HG02642 (cell line): ENCODE data around the gene TNPO2.
"Not testable (repeated sequence)": the region's sequence is repeated elsewhere in the genome, so short reads cannot be mapped to it uniquely, and the experiment has no call there.

Experiments used
- ATAC-seq: cut with Tn5 transposase; IDR thresholded peaks from one replicate; pipeline ENCODE4 v1.9.1; 2021; ENCODE audit warnings: mild to moderate bottlenecking; ENCODE audit not compliant: unreplicated experiment, poor library complexity

TNPO2 gene

DNA sequence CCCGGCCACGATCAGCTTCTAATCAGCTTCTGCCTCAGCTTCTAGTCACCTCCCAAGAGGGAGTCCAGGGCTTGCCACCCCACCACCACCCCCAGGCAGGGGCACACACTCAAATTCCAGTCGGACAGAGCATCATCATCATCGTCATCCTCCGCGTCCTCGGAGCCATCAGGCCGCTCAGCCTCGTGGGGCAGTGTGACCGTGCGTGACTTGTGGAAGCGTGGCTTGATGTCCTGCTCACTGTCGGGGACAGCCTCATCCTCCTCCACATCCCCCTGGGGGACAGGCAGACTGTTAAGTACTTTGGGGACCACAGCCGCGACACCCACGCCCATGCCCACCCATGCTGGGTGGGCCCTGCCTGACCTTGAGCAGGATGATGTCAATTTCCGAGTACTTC is 12.5 kb downstream of the TNPO2 start:
- no peak for ATAC-seq

DNA sequence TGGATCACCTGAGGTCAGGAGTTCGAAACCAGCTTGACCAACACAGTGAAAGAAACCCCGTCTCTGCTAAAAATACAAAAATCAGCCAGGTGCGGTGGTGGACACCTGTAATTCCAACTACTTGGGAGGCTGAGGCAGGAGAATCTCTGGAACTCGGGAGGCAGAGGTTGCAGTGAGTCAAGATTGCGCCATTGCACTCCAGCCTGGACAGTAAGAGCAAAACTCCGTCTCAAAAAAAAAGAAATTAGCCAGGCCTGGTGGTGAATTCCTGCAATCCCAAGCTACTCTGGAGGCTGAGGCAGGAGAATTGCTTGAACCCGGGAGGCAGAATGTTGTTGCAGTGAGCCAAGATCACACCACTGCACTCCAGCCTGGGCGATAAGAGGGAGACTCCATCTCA is 15.1 kb downstream of the TNPO2 start:
- ATAC-seq = no peak

DNA sequence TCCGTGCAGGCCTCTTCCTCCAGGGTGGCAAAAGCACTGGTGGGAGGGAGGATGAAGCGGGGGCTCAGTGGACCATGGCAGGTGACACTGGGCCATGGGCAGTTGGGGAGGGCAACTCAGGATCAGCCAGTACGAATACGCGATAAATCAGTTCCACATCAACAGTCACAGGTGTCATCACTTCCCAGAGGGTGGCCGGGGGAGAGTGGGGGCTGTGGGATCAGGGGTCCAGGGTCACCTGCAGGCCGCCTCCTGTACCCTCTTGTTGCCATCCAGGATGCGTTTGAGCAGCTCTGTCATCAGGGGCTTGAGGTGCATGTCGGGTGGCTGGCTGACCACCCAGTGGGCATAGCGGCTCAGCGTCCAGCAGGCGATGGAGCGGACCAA is 17.4 kb downstream of the TNPO2 start:
- ATAC-seq = no peak

DNA sequence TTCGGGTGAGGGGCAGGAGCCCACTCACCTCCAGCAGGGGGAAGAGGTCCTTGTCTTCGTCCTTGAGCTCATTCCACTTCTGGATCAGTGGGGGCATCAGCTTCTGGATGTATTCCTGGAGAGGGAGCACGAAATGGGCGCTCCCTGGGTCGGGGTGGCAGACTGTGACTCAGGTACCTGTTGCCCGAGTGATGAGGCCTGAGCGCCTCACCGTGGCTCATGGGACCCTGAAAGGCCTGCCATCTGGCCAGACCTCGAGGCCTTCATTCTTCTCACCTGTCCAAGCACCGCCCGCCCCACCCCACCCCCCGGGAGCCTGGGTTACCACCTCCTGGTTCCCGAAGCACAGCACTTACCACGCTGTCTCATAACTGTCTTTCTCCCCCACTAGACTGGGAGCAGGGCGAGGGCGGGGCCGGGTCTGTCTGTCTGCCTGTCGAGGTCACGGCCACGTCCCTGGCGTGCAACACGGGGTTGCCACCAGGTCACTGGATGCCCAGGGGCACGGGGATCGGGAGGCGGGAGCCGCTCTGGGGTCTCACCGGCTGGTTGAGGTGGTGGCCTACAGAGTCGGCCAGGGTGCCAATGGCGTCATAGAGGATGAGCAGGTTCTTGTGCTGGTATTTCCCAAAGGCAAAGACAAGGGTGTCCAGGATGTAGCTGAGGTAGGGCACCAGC is 17.9 kb downstream of the TNPO2 start:
- ATAC-seq = no peak

DNA sequence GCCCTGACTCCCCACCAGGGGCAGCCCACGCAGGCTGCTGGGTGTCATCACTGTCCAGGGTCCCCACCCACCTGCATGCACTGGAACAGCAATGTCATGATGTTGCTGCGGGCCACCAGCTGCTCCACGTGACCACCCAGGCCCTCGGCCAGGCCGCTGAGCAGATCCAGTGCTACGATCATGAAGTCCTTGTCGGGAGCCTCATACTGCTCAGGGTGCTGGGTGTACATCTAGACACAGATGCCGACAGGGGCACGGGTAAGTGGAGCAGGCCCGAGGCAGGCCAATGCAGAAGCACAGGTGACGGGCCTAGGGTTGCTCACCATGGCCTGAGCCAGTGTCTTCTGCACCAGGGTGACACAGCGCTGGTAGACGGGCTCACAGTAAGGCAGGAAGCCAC is 18.6 kb downstream of the TNPO2 start:
- no peak for ATAC-seq

DNA sequence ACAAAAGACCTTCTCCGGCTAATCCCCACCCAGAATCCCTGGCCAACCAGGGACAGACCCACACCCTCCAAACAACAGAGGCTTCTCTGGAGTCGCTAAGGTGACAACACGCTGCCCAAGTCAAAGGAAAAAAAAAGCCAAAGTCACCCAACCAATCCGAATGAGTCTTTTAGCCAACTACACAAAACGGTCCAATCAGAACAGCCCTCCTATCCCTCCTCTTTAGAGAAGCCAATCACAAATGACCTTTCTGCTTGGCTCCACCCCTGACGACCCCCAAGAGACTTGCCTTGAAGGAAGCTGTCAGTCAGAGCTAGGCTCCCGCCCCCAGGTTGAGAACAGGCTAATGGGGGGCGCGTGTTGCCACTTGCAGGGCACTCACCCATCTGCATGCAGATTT is 20.7 kb downstream of the TNPO2 start:
- no peak for ATAC-seq

DNA sequence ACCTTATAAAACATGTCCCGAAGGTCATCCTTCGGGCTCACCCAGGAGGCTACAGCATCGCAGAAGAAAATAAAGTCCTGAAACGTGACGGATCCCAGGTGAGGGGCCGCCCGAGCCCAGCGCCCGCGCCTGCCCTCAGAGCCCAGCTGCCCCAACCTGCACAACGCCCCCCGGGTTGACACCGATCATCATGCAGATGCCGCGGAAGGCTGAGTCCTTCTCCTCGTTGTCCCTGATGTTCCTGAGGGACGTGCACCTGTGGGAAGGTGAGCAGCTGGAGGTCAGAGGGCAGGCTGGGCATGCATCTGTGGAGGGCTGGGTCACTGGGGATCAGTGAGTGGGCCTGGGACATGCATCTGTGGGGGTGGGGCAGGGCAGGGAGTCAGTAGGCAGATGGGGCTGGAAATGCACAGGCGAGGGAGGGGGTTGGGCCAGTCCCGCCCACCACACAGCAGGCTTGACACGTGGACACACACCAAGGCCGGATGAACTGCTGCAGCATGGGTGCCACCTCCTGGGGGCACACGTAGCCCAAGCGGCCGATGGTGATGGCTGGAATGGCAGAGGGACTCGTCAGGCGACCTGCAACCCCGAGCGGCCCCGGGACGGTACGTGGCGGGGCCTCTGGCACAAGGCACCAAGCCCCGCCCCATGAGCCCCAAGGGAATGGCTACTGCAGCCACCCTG is 22.0 kb downstream of the TNPO2 start:
- no peak for ATAC-seq

DNA sequence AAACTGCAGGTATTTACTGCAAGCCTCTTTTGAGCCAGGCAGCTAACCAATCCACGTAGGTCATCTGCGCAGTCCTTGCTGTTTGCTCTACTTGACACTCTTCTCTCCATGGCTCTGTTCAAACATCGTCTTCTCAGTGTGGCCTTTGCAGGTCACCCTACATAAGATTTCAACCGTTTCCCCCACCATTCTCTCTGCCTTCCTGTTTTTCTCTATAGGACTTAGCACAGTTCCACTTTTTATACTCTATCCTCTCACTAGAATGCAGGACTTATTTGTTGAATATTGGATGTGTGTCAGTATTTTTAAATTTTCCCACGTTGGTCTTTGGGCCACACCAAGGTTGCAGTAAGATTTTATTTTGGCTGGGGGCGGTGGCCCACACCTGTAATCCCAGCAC is 25.6 kb downstream of the TNPO2 start:
- ATAC-seq = no peak

DNA sequence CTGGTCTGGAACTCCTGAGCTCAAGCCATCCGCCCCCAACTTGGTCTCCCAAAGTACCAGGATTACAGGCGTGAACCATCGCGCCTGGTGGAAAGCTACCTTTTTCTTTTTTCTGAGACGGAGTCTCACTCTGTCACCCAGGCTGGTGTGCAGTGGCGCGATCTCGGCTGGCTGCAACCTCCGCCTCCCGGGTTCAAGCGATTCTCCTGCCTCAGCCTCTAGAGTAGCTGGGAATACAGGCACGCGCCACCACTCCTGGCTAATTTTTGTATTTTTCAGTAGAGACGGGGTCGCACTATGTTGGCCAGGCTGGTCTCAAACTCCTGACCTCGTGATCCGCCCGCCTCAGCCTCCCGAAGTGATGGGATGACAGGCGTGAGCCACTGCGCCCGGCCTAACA is 26.3 kb downstream of the TNPO2 start:
- ATAC-seq = not testable (repeated sequence)

DNA sequence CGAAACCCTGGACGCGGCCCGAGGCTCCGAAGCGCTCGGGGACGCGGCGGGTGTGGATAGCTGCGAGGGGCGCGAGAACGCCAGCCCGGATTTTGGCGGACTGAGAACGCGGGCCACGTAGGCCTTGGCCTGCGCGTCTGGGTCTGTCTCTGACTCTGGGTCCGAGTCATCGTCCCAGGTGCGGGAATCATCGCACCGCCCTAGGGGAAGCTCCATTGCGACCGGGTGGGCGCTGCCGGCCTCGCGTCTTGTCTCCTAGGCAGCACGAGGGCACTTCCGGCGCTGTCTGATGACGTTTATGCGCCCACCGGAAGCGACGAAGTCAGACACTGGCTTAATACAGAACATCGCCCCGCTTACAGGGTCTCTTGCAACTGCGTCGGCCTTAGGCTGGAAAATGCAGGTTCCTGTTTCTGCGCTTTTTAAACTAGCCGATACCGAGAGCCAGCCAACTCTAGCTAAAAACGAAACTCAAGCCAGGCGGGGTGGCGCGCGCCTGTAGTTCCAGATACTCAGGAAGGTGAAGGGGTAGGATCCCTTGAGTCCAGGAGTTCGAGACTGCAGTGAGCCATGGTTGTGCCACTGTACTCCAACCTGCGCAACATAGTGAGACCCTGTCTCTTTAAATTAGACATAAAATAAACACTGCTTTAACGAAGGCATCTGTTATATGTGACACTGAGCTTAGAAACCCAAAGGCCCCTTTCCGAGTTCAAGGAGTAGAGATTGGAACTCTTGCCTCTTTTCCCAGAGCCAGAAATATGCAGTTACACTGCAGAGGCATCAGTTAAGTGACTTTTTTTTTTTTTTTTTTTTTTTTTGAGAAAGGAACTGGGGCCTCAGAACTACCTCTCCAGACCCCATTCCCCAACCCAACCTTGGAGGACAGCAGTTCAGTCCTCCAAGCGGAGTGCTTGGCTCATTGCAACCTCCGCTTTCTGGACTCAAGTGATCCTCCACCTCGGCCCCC is 27.1 kb downstream of the TNPO2 start, which contains the start of gene FBXW9:
FBXW9 (minus strand) TSS at position 266 of the 970 bp plus-strand sequence; CDS start at position 216, 50 bp downstream.
- peak; percentile 79 for ATAC-seq

DNA sequence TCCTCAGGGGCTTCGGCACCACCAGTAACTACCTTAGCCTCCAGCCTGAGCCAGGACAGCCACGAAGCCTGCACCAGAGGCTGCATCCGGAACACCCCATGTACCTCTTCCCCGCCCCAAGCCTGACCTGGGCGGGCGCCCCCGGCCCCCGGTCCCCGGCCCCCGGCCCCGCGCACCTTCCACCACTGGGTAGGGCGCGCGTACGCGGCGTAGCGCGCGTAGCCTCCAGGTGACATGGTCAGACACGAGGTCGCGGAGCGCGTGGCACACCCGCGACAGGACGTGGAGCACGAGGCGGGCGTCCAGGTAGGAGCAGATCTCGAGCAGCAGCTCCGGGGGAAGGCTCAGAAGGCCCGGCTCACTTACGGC is 27.8 kb downstream of the TNPO2 start:
- peak; percentile 11 for ATAC-seq

DNA sequence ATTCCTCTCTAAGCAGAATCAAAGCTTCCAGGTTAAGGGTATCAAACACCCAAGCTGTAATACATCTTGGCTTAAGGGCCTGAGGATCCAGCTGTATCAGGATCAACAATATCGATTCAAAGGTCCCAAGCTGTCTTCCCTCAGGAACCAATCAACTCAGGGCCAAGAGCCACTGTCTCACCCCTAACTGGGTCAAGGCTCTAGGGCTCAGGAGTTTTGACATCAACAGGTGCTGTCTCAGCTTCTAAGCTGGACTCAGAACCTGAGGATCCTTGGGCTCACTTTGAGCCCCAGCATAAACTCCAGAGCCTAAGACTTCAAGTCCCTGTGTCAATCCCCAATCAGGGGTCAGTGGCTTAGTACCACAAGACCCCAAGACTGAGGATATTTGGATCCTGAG is 28.2 kb downstream of the TNPO2 start:
- peak; percentile 4 for ATAC-seq

DNA sequence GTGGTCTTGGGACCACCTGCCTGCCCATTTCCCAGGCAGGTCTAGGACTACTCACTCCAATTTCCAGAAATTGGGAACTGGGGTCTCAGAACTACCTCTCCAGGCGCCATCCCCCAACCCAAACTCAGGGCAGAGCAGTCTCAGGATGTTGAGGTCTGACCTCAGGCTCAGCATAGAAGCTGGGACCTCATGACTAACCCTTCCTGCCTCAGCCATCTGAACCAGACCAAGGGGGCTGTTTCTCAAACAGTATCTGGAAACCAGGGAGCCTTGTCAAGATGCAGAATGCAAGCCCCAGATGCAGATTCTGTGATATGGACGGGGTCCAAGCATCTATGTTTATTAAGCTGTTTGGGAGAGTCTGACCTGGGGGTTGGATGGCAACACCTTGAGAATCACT is 28.6 kb downstream of the TNPO2 start:
- ATAC-seq = no peak

DNA sequence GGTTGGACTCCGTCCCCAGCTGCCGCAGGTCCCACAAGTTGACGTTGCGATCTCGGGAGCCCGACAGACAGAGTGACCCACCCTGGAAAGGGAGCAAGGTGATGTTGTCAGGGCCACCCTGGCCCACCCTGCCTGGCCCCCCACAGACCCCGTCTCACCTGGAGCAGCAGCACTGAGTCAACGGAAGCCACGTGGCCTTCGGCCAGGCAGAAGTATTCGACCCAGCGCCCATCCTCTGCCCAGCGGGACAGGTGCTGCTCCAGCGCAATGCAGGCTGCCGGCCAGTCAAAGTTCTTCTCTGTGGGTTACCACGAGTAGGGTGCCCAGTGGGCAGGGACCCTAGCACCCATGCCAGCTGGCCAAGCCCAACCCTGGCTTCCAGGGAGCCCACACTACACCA is 29.1 kb downstream of the TNPO2 start:
- no peak for ATAC-seq

DNA sequence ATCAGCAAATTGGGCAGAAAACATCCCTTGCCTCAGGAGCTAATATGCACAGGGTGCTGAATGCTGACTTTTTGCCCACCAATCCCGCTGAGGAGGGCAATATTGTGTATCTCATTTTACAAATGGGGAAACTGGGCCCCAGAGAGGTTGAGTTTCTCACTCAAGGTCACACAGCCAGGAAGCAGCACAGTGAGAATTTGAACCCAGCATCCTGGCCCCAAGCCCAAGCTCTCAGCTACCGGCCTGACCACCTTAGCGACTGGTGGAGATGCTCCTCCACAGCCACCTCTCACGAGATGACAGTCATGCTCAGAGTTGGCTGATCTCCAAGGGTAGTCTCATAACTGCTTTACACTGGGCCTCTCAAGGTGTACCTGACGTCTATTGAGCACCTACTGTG is 30.8 kb downstream of the TNPO2 start:
- ATAC-seq = no peak

DNA sequence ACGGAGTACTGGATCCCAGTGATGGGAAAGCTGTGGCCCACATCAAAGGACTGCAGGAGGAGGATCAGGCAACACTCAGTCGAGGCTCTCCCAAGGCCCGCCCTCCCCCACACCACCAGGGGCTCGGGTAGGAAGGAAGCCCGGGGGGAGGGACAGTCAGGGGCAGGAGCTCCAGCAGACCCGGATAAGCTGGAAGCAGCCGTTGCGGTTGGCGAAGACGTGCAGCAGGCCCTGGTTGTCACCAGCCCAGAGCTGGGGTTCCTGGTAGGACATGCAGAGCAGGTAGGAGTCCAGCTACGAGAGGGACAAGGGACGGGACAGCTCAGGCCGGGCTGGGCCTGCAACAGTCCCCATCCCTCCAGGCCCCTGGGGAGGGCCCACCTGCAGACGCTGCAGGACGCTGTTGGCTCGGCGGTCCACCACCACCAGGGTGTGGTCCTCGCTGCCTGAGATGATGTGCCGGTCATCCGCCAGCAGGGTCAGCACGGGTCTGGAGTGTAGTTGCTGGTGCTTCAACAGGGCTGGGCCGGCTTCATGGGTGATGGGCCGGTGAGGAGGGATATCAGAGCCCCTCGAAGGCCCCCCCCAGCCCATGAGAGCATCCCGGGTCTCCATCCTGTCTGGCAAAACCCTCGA is 34.0 kb downstream of the TNPO2 start:
- ATAC-seq = no peak

DNA sequence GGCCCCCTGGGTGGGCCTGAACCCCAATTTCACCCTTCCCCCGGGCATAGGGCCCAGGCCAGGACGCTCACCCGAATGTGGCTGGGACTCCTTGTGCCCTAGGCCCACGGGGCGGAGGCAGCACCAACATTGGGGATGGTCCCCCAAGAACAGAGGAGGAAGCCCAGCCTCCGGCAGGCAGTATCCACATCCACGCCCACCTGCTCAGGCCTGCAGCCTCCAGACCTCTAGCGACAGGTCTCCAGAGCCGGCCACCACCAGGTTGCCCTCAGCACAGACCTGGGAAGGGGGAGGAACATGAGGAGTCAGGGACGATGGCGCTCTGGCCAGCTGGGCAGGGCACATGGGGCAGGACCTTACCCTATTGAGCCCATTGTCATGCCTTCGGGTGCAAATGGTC is 34.7 kb downstream of the TNPO2 start:
- no peak for ATAC-seq

DNA sequence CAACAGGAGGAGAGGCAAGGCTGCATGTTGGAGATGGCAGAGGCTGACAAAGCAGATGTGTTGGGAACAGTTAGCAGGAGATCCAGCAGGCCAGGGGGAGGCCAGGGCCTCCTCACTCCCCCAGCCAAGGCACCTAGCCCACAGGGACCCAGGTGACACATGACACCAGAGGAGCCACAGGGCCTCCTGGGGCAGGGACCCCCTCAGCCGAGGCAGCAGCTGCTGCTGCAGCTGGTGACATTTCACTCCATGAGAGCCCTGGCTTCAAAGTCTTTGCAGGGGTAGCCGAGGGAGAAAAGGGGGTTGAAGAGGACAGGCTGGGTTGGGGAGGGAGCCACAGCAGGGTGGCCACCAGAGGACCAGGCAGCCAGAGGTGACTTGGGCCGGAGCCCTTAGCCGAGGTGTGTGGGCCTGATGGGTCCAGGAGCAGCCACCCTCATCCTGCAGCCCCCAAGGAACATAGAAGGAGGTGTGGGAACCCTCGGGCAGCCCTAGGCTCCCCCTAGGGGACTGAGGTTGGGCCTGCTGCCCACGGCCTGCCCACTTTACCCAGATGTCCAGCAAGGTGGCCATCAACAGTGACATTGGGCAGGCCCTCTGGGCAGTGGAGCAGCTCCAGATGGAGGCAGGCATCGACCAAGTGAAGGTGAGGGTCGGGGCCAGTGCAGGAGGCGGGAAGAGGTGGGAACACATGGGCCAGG is 36.1 kb downstream of the TNPO2 start, which contains the start of gene GNG14:
GNG14 (plus strand) TSS at position 503 of the 701 bp plus-strand sequence; CDS start at position 554, 51 bp downstream.
- ATAC-seq = no peak

DNA sequence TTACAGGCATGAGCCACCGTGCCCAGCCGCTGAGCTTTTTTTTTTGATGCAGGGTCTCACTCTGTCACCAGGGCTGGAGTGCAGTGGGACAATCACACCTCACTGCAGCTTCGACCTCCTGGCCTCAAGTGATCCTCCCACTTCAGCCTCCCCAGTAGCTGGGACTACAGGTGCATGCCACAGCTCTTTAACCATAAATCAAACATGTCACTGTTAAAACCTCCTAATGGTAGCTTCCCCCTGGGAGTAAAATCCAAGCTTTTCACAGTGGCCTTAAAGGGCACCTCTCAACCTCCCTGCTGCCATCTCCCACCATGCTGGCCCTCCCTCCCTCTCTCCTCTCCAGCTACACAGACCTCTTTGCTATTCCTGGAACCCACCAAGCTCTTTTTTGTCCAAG is 37.9 kb downstream of the TNPO2 start:
- ATAC-seq = no peak
